ENCODE measurements around the gene C17orf100.
"Not testable (repeated sequence)": the region's sequence is repeated elsewhere in the genome, so short reads cannot be mapped to it uniquely, and the experiment has no call there.

DNA sequence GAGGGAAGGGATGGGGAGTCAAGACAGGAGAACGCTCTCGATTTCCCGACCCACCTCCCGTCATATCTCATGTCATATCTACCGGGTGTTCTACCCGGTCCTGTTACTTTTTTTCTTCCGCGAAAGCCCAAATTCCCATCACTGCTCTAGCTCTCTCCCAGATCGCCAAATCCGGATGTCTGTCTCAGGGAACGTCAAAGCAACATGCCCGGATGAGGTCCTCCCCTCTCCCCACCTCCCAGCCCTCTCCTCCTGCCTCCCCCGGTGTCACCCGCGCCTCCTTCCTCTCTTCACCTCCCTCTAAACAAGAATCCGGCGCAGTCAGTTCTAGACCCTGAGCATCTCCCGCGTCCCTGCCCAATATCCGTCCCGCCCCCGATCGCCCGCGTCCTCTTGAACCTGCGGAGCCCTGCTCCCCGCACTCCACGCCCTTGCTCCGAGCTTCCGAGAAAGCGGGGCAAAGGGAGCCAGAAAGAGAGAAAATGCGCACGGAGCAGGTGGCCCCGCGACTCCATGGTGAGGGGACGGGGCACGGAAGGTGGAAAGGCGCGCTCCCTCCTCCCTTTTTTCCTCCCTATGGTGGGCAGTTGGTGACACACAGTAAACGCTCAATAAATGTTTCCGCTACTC is 4.3 kb downstream of the C17orf100 start:
- TF ChIP-seq NFRKB (IDR thresholded peaks at IDR 0.05); CTCF (CRISPR knock-in tag; IDR thresholded peaks at IDR 0.05); KIAA2018 (CRISPR knock-in tag; IDR thresholded peaks at IDR 0.05; ENCODE audit: borderline replicate concordance); HCFC1 (IDR thresholded peaks at IDR 0.05; ENCODE audit: low read depth, low read length); SRF (IDR thresholded peaks at IDR 0.05; ENCODE audit: low read depth, low read length): not testable (repeated sequence)
